K562 (cell line): ENCODE results near the gene MMP24OS. TPM values are rescaled to one million over a fixed set of nuclear protein-coding genes. Genes with fewer than 3 reads are reported as not detected.
A peak's percentile ranks its signal among the peaks of the same experiment; 100 is the strongest.

Source experiments
- CHD4 ChIP-seq: fragments of 200-600 bp; sonication (generic); IDR thresholded peaks from 3 replicates; pipeline ENCODE4 v1.6.1; 2012; ENCODE audit warnings: low read depth, mild to moderate bottlenecking, mixed read lengths, low read length, inconsistent platforms; ENCODE audit not compliant: insufficient read depth, insufficient replicate concordance, poor library complexity, severe bottlenecking
- CUX1 ChIP-seq: fragments of 200-800 bp; sonication (Bioruptor generic); IDR thresholded peaks from 2 replicates; pipeline ENCODE4 v1.6.1; 2016; ENCODE audit warnings: missing genetic modification characterization, missing compliant biosample characterization
- DACH1 ChIP-seq: fragments of 450-650 bp; IDR thresholded peaks from 2 replicates; pipeline ENCODE4 v1.6.1; 2018; ENCODE audit not compliant: partially characterized antibody
- ESRRB ChIP-seq: fragments of 250-450 bp; sonication (Bioruptor Pico); IDR thresholded peaks from 2 replicates; pipeline ENCODE4 v1.5.0; 2020; ENCODE audit warnings: mild to moderate bottlenecking, moderate library complexity, borderline replicate concordance
- GABPA ChIP-seq: fragments of 200-800 bp; sonication (Bioruptor generic); conservative IDR thresholded peaks from 2 replicates; pipeline ENCODE4 v1.6.1; 2016; ENCODE audit warnings: low read depth, missing genetic modification characterization, missing compliant biosample characterization
- HDGF ChIP-seq: fragments of 450-650 bp; IDR thresholded peaks from 2 replicates; pipeline ENCODE4 v1.6.1; 2016
- HNRNPK ChIP-seq: fragments of 200-400 bp; formaldehyde crosslinking; IDR thresholded peaks from one replicate; pipeline ENCODE4 v1.6.1; 2018; ENCODE audit warnings: mild to moderate bottlenecking, low read depth, low read length; ENCODE audit not compliant: poor library complexity, severe bottlenecking
- NFE2 ChIP-seq: IDR thresholded peaks from 2 replicates; pipeline ENCODE4 v1.6.1; 2014; ENCODE audit warnings: antibody characterized with exemption, low read depth
- OTX1 ChIP-seq: fragments of 450-650 bp; formaldehyde crosslinking; IDR thresholded peaks from 2 replicates; pipeline ENCODE4 v1.4.0; 2022; ENCODE audit warnings: mild to moderate bottlenecking
- PHTF2 ChIP-seq: fragments of 250-450 bp; sonication (Bioruptor Pico); IDR thresholded peaks from 2 replicates; pipeline ENCODE4 v1.5.0; 2021; ENCODE audit warnings: mild to moderate bottlenecking
- PML ChIP-seq: IDR thresholded peaks from 2 replicates; pipeline ENCODE4 v1.6.1; 2012; ENCODE audit warnings: low read length, inconsistent platforms
- PTTG1 ChIP-seq: fragments of 450-650 bp; IDR thresholded peaks from 2 replicates; pipeline ENCODE4 v1.6.1; 2016; ENCODE audit warnings: low read depth, mild to moderate bottlenecking, missing genetic modification characterization, missing compliant biosample characterization
- RAD21 ChIP-seq, 2 experiments: fragments of 250-450 bp in 1 of 2; fragments of 450-650 bp in 1 of 2; sonication (Bioruptor Pico) in 1 of 2; formaldehyde crosslinking in 1 of 2; IDR thresholded peaks in 1 of 2; conservative IDR thresholded peaks in 1 of 2; 2 replicates each; pipeline versions ENCODE4 v1.4.0 to v1.8.0; 2020 to 2022; ENCODE audit warnings: mild to moderate bottlenecking in 2 of 2, moderate library complexity in 1 of 2
- RNF2 ChIP-seq: sonication (generic); IDR thresholded peaks from 2 replicates; pipeline ENCODE4 v1.6.1; 2016
- RUNX1 ChIP-seq: sonication (generic); IDR thresholded peaks from 2 replicates; pipeline ENCODE4 v1.6.1; 2016; ENCODE audit warnings: antibody characterized with exemption, low read depth
- ZNF217 ChIP-seq: sonication (generic); formaldehyde crosslinking; IDR thresholded peaks from 2 replicates; pipeline ENCODE4 v1.8.0; 2022; ENCODE audit warnings: mild to moderate bottlenecking, missing genetic modification reagents
- ZNF324 ChIP-seq: fragments of 250-450 bp; sonication (Bioruptor Pico); IDR thresholded peaks from 2 replicates; pipeline ENCODE4 v1.4.0; 2020; ENCODE audit warnings: mild to moderate bottlenecking
- ZNF592 ChIP-seq: fragments of 450-650 bp; IDR thresholded peaks from 2 replicates; pipeline ENCODE4 v1.6.1; 2017; ENCODE audit warnings: antibody characterized with exemption, mild to moderate bottlenecking
- polyA plus RNA-seq, 8 experiments: library from polyadenylated mRNA; depleted of rRNA in 4 of 8; stranded (reverse) in 5 of 8; unstranded in 3 of 8; fragments of >200 nt; fragmentation: Nextera tagmentation in 2 of 8; fragmentation: Illumina TruSeq in 1 of 8; extraction: Ambion mirVana in 2 of 8; extraction: Trizol in 1 of 8; gene quantifications; 2 replicates each; pipeline versions ENCODE4 v1.2.1 to v1.2.3, GENCODE V29; 2011 to 2014; ENCODE audit warnings: inconsistent platforms in 1 of 8, missing spikeins in 1 of 8
- total RNA-seq, 7 experiments: library from RNA; depleted of rRNA in 6 of 7; stranded (reverse); fragments of >200 nt in 6 of 7; fragmentation: Illumina TruSeq in 2 of 7; extraction: Trizol in 2 of 7; gene quantifications; 2 replicates each; pipeline versions ENCODE4 v1.2.1 to v1.2.3, GENCODE V29; 2011 to 2021; ENCODE audit warnings: low replicate concordance in 1 of 7

Gene MMP24OS
- total and polyA plus RNA-seq, 9 of the 15 experiments (the other 6 are each of a cell fraction or from before 2014, with no cell fraction given): 0.92 to 41.5 (median 11.4) TPM

GRCh38 chr20:35277531-35278395 is at the start of gene MMP24OS (continued):
- TF ChIP-seq ZNF592 (no peak), ESRRB (CRISPR knock-in tag) (no peak), ZNF324 (CRISPR knock-in tag) (no peak), DACH1 (no peak), NFE2 (no peak), RUNX1 (no peak), OTX1 (no peak), RAD21 (CRISPR knock-in tag; conservative IDR thresholded peaks at IDR 0.05 in 1 of 2, IDR thresholded peaks at IDR 0.05 in 1 of 2) (no peak), ZNF217 (CRISPR knock-in tag) (no peak), CUX1 (CRISPR knock-in tag) (no peak), PML (no peak; the same call in 1 of the 2 replicates), PHTF2 (CRISPR knock-in tag) (no peak), PTTG1 (tag) (no peak), CHD4 (no peak), RNF2 (no peak), HNRNPK (no peak), HDGF (no peak), GABPA (tag) (peak; percentile 73)
